ENCODE measurements around the gene GRK5. TPM values are rescaled to one million over a fixed set of nuclear protein-coding genes. Genes with fewer than 3 reads are reported as not detected.

Gene GRK5
- total RNA-seq (2021; fragmentation: NEBNext Ultra II Directional; extraction: Animal tissue kit (Norgen Biotek cat#: 25700)): 10 to 100 TPM in 4 of 6 experiments, 1 to 10 TPM in 2; 9.7 to 16.8 (median 15.9) TPM
- long read RNA-seq, full-length matches to known transcripts: 4 of 7 reads
- long read RNA-seq, partial matches to known transcripts: 2 of 7 reads
- long read RNA-seq, other reads (novel, unspliced or antisense): 1 of 7 reads

DNA sequence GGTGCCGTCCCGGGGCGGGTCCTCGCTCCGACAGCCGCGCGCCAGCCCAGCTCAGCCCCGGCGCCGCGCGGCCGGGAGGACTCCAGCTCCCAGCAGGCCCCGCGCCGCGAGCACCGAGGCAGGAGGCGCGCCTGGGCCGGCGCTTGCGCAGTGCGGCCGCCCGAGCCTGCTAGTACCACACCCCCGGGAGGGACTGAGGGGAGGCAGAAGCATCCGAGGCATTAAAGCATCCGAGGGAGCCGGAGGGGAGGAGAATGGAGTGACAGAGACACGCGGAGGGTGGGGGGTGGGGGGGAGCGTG is at the start of gene GRK5:
GRK5 (plus strand) TSS at position 206 of the 301 bp plus-strand sequence. CDS start 347 bp downstream, outside the sequence.
- Mint-ChIP-seq H3K27me3 (ENCODE audit: insufficient read depth) (no peaks in the 10 kb centered on the region; the same call in 1 of the 2 replicates), H3K27ac (peak within 1 kb of the TSS; percentile 87), H3K36me3 (ENCODE audit: low read depth) (no peaks in the 10 kb centered on the region), H3K9me3 (no peaks in the 10 kb centered on the region), H3K4me1 (ENCODE audit: low read depth) (peaks cover 65% of the 10 kb centered on the region), H3K4me3 (peak within 1 kb of the TSS; percentile 98)
- peak; percentile 93 for DNase-seq
- TF ChIP-seq, protein P1, sequence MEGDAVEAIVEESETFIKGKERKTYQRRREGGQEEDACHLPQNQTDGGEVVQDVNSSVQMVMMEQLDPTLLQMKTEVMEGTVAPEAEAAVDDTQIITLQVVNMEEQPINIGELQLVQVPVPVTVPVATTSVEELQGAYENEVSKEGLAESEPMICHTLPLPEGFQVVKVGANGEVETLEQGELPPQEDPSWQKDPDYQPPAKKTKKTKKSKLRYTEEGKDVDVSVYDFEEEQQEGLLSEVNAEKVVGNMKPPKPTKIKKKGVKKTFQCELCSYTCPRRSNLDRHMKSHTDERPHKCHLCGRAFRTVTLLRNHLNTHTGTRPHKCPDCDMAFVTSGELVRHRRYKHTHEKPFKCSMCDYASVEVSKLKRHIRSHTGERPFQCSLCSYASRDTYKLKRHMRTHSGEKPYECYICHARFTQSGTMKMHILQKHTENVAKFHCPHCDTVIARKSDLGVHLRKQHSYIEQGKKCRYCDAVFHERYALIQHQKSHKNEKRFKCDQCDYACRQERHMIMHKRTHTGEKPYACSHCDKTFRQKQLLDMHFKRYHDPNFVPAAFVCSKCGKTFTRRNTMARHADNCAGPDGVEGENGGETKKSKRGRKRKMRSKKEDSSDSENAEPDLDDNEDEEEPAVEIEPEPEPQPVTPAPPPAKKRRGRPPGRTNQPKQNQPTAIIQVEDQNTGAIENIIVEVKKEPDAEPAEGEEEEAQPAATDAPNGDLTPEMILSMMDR (IDR thresholded peaks at IDR 0.05): no peak

DNA sequence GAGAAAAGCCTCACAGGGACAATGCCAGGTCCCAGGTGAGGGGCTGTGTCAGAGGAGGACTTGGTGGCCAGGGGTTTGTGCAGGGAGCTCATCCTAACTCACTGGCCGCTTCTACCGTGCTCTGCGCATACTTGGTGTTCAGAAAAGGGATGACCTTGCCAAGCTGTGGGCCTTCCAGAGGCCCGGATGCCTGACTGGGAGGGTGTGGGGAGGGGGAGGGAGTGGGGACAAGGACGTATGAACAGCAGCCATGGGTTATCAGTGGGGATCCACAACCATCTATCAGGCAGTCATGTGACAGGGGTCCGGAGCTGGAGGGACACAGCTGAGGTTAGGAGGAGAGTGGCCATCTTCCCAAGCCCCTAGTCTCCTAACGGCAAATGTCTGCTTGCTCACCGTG is 48.0 kb upstream of the GRK5 start:
- Mint-ChIP-seq H3K27me3 (ENCODE audit: insufficient read depth) (no peaks in the 10 kb centered on the region), H3K9me3 (no peaks in the 10 kb centered on the region), H3K36me3 (ENCODE audit: low read depth) (peaks cover 16% of the 10 kb centered on the region), H3K4me3 (no peak overlapping the region), H3K27ac (no peak overlapping the region), H3K4me1 (ENCODE audit: low read depth) (peaks cover 2% of the 10 kb centered on the region; the same call in 1 of the 2 replicates)
- DNase-seq: no peak
- TF ChIP-seq, protein P1 (IDR thresholded peaks at IDR 0.05): no peak

GRCh38 chr10:119161680-119162451 is 45.5 kb upstream of the GRK5 start:
- peaks cover 6% of the 10 kb centered on the region for H3K36me3 Mint-ChIP-seq (ENCODE audit: low read depth)
- peaks cover 21% of the 10 kb centered on the region for H3K4me1 Mint-ChIP-seq (ENCODE audit: low read depth)
- H3K9me3 Mint-ChIP-seq: no peaks in the 10 kb centered on the region
- TF ChIP-seq, protein P1 (IDR thresholded peaks at IDR 0.05): no peak
- no peak overlapping the region for H3K27ac Mint-ChIP-seq
- no peaks in the 10 kb centered on the region; the same call in 1 of the 2 replicates for H3K27me3 Mint-ChIP-seq (ENCODE audit: insufficient read depth)
- no peak overlapping the region for H3K4me3 Mint-ChIP-seq
- no peak for DNase-seq

DNA sequence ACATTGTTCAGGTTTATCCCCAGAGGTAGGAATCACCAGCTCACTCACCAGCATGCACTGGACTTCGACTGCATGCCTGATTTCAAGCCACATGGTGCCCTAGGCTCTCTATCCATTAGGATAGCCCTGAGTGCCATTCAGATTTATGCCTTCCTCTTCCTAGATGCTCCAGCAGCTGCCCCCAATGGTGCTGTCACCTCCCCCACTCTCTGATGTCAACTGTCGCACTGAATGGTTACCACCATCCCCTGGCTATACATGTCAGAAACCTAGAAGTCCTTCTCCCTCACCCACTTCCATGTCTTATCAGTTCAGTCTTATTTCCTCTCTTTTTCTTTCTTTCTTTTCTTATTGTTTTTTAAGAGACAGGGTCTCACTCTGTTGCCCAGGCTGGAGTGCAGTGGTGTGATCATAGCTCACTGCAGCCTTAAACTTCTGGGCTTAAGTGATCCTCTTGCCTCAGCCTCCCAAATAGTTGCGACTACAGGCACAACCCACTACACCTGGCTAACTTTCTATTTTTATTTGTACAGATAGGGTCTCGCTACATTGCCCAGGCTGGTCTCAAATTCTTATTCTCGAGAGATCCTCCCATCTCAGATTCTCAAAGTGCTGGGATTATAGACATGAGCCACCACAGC is 44.8 kb upstream of the GRK5 start:
- DNase-seq: no peak
- Mint-ChIP-seq H3K27ac (no peak overlapping the region), H3K9me3 (no peaks in the 10 kb centered on the region), H3K36me3 (ENCODE audit: low read depth) (peaks cover 10% of the 10 kb centered on the region), H3K4me3 (no peak overlapping the region), H3K27me3 (ENCODE audit: insufficient read depth) (no peaks in the 10 kb centered on the region; the same call in 1 of the 2 replicates), H3K4me1 (ENCODE audit: low read depth) (peaks cover 21% of the 10 kb centered on the region)
- TF ChIP-seq, protein P1 (IDR thresholded peaks at IDR 0.05): no peak

DNA sequence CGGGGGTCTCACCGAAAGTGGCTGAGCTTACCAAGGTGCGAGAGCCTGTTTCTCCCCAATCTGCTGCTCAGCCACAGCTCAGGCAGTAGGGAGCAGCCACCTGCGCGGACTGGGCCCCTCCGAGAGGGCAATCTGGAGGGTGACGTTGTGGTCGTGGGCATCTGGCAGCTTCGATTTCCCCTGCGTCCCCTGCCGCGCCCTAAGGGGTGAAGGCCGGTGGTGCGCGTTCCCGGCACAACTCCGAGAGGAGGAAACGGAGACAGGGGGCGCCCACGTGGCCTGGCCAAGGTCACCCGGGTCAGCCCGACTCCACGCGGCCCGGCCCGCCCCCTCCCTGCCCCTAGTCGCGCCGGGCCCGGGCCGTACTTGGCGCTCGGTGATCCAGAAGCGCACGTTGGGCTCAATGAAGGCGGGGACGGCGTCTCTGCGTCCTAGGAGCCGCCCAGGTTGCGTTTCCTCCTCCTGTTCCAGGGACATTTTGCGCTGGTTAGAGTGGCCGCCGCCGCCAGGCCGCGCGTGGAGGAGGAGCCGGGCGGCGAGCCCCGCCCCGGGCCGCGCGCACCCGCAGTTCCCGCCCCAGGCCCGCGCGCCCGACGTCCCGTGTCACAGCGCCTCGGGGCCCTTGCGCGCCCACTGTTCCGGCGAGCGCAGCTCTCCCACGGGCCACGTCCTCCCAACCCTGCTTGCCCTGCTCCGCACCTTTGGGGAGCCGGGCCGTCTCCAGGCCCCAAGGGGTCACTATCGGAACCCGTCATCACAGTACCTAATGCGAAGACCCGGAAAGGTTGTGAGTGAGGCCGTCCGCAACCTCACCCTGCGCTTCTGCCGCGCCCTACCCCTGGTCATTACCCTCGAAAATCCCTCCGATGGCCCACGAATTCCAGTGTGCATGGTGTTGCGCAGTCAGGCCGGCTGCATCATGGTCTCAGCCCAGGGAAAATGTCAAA is 41.9 kb upstream of the GRK5 start, which contains the start of gene SFXN4:
SFXN4 (minus strand) TSS at position 544 of the 947 bp plus-strand sequence; CDS start at position 477, 67 bp downstream.
- peaks cover 21% of the 10 kb centered on the region for H3K4me1 Mint-ChIP-seq (ENCODE audit: low read depth)
- H3K9me3 Mint-ChIP-seq: no peaks in the 10 kb centered on the region
- TF ChIP-seq, protein P1 (IDR thresholded peaks at IDR 0.05): peak; percentile 41; the same call in 1 of the 2 replicates
- peak; percentile 38 for DNase-seq
- peak within 1 kb of the TSS; percentile 87 for H3K27ac Mint-ChIP-seq
- H3K27me3 Mint-ChIP-seq (ENCODE audit: insufficient read depth): peaks cover 1% of the 10 kb centered on the region; the same call in 1 of the 2 replicates
- H3K4me3 Mint-ChIP-seq: peak within 1 kb of the TSS; percentile 88
- H3K36me3 Mint-ChIP-seq (ENCODE audit: low read depth): peaks cover 23% of the 10 kb centered on the region
